GM21825 (cell line): ENCODE data around the gene TET2.
A peak's percentile ranks its signal among the peaks of the same experiment; 100 is the strongest.

ENCODE experiments used
- ATAC-seq: cut with Tn5 transposase; IDR thresholded peaks from one replicate; pipeline ENCODE4 v1.9.1; 2021; ENCODE audit warnings: mild to moderate bottlenecking, moderate library complexity; ENCODE audit not compliant: unreplicated experiment

Gene TET2

GRCh38 chr4:105230287-105230686 lies 83.6 kb downstream of the TET2 start:
- no peak for ATAC-seq

GRCh38 chr4:105232374-105232773 lies 85.7 kb downstream of the TET2 start:
- no peak for ATAC-seq

GRCh38 chr4:105234582-105234981 lies 87.9 kb downstream of the TET2 start:
- no peak for ATAC-seq

- peak; percentile 88 for ATAC-seq
Observed at GRCh38 chr4:105236202-105236915, 89.7 kb downstream of the TET2 start.

- ATAC-seq: no peak
Observed at GRCh38 chr4:105236916-105237311, 90.2 kb downstream of the TET2 start.

GRCh38 chr4:105240037-105240436 lies 93.4 kb downstream of the TET2 start:
- no peak for ATAC-seq

DNA sequence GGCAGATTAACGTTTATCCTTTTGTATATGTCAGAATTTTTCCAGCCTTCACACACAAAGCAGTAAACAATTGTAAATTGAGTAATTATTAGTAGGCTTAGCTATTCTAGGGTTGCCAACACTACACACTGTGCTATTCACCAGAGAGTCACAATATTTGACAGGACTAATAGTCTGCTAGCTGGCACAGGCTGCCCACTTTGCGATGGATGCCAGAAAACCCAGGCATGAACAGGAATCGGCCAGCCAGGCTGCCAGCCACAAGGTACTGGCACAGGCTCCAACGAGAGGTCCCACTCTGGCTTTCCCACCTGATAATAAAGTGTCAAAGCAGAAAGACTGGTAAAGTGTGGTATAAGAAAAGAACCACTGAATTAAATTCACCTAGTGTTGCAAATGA lies 94.8 kb downstream of the TET2 start:
- ATAC-seq: no peak

GRCh38 chr4:105243446-105243845 lies 96.8 kb downstream of the TET2 start:
- no peak for ATAC-seq

DNA sequence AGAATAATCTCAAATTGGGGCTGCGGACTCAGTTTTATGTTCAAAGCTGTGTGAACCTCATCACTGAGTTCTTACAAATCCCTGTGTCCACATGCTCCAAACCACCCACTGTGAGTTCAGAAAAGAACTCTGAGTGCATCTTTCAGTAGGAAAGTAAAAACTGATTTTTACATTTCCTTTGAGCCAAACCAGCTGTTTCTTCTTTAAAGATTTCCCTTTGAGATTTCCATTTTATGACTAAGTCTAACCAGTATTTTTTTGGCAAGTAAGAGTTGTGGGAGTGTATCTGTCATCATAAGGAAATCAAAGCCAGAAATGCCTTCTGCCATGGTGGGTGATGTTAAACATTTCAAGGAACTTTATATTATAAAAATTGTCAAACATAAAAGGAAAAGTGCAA lies 100.0 kb downstream of the TET2 start:
- ATAC-seq: no peak

- no peak for ATAC-seq
Observed at GRCh38 chr4:105248613-105249012, 101.9 kb downstream of the TET2 start.

- no peak for ATAC-seq
Observed at GRCh38 chr4:105257817-105258495, 111.3 kb downstream of the TET2 start.

GRCh38 chr4:105265689-105266088 lies 119.0 kb downstream of the TET2 start:
- no peak for ATAC-seq

- no peak for ATAC-seq
Observed at GRCh38 chr4:105267280-105267679, 120.6 kb downstream of the TET2 start.

DNA sequence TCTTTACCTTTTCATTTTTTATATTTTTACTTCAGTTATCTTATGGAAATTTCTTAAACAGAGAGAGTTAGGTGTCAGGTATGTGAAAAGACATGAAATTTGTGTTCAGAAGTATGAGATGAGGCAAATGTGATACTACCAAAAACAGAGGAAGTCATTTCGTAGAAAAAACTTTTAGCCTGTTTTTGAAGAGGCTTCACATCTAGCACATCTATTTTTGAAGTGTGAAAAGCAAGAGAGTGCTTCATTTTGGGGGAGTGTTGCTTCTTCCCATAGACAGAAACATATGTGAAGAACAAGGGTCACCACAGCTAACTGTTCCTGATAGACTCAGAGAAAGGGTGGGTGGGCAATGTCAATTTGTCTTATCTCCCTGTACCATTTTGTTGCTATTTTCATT lies 125.3 kb downstream of the TET2 start:
- ATAC-seq: no peak

GRCh38 chr4:105273230-105273629 lies 126.6 kb downstream of the TET2 start:
- no peak for ATAC-seq

- no peak for ATAC-seq
Observed at GRCh38 chr4:105274090-105274489, 127.4 kb downstream of the TET2 start.

- ATAC-seq: no peak
Observed at GRCh38 chr4:105274504-105274903, 127.8 kb downstream of the TET2 start.

DNA sequence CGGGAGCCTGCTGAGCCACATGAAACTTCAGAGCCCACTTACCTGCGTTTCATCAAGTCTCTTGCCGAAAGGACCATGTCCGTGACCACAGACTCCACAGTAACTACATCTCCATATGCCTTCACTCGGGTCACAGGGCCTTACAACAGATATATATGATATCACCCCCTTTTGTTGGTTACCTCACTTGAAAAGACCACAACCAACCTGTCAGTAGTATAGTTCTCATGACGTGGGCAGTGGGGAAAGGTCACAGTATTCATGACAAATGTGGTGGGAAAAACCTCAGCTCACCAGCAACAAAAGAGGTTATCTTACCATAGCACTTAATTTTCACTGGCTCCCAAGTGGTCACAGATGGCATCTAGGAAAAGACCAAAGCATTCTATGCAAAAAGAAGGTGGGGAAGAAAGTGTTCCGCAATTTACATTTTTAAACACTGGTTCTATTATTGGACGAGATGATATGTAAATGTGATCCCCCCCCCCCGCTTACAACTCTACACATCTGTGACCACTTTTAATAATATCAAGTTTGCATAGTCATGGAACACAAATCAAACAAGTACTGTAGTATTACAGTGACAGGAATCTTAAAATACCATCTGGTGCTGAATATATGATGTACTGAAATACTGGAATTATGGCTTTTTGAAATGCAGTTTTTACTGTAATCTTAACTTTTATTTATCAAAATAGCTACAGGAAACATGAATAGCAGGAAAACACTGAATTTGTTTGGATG lies 129.9 kb downstream of the TET2 start:
- no peak for ATAC-seq

DNA sequence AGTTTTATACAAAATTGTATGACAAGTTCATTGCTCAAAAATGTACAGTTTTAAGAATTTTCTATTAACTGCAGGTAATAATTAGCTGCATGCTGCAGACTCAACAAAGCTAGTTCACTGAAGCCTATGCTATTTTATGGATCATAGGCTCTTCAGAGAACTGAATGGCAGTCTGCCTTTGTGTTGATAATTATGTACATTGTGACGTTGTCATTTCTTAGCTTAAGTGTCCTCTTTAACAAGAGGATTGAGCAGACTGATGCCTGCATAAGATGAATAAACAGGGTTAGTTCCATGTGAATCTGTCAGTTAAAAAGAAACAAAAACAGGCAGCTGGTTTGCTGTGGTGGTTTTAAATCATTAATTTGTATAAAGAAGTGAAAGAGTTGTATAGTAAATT lies 131.0 kb downstream of the TET2 start:
- no peak for ATAC-seq

- ATAC-seq: no peak
Observed at GRCh38 chr4:105279314-105279713, 132.6 kb downstream of the TET2 start.

DNA sequence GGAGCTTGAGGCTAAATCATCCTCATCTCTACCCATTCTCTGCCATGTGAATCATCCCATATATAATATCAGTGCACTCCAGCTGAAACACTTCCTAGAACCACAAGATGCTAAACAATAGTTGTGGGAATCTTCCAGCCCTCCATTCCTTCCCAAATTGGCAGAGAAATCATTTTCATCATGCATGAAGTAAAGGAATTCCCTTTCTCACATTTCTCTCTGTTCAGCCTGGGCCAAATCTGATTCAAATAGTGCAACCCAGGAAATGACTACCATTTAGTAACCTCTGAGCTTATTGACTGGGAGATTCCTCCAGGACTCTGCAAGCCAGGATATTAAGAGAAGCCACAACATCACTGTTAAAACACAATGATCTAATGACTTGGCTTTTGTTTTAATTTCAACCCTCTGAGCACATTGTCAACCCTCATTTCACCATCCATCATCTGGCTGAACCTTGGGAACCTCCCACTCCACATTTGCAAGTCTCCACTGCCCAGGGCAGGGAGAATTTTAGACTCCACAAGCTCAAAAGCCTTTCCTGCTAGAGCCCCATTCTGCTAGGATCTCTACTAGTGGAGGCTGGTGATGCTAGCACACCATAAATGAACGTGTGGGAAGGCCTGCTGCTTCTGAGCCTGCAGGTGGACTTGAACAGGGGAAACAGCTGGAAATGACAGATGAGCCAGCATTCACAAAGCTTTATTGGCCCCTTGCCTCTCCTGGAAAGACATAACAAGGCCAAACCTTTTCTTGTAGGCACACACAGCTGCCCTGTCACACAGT lies 133.9 kb downstream of the TET2 start:
- ATAC-seq: no peak
